Loucy (cell line): ENCODE results near the gene ARHGAP45.

Experiments
- H2AFZ ChIP-seq: fragments of 200-600 bp; sonication (generic); 2 replicates; pipeline ENCODE4 v1.6.0; 2016; ENCODE audit warnings: antibody characterized with exemption, mild to moderate bottlenecking, low read length, moderate library complexity
- H3F3A ChIP-seq: fragments of 200-600 bp; 2 replicates; pipeline ENCODE4 v1.6.0; 2016; ENCODE audit warnings: antibody characterized with exemption, low read depth, mild to moderate bottlenecking
- H3K27me3 ChIP-seq: fragments of 200-600 bp; sonication (generic); 2 replicates; pipeline ENCODE4 v1.6.1; 2014; ENCODE audit warnings: low read length, mild to moderate bottlenecking; ENCODE audit not compliant: insufficient read depth, poor library complexity, severe bottlenecking
- H3K36me3 ChIP-seq: fragments of 200-600 bp; sonication (generic); 2 replicates; pipeline ENCODE4 v1.6.1; 2016; ENCODE audit warnings: low read length; ENCODE audit not compliant: insufficient read depth
- H3K4me1 ChIP-seq: fragments of 200-600 bp; sonication (generic); 2 replicates; pipeline ENCODE4 v1.5.1; 2014; ENCODE audit warnings: low read length, mild to moderate bottlenecking; ENCODE audit not compliant: insufficient read depth, poor library complexity, severe bottlenecking
- H3K4me2 ChIP-seq: fragments of 200-600 bp; sonication (generic); 2 replicates; pipeline ENCODE4 v1.6.0; 2014; ENCODE audit warnings: antibody characterized with exemption, low read length, low read depth, mild to moderate bottlenecking; ENCODE audit not compliant: poor library complexity, severe bottlenecking
- H3K4me3 ChIP-seq: fragments of 200-600 bp; sonication (generic); 2 replicates; pipeline ENCODE4 v1.5.1; 2014; ENCODE audit warnings: low read length, mild to moderate bottlenecking, mixed read lengths; ENCODE audit not compliant: poor library complexity, severe bottlenecking
- H3K79me2 ChIP-seq: fragments of 200-600 bp; sonication (generic); 2 replicates; pipeline ENCODE4 v1.6.1; 2014; ENCODE audit warnings: low read length; ENCODE audit not compliant: insufficient read depth
- H3K9ac ChIP-seq: fragments of 200-600 bp; sonication (generic); 2 replicates; pipeline ENCODE4 v1.6.0; 2014; ENCODE audit warnings: mild to moderate bottlenecking, low read depth, low read length, moderate library complexity; ENCODE audit not compliant: poor library complexity, severe bottlenecking
- H3K9me2 ChIP-seq: fragments of 200-600 bp; sonication (generic); replicated peaks from 2 replicates; pipeline ENCODE4 v1.6.1; 2016; ENCODE audit warnings: low read depth, low read length, mixed read lengths
- H3K9me3 ChIP-seq: fragments of 200-600 bp; sonication (generic); 2 replicates; pipeline ENCODE4 v1.6.1; 2014; ENCODE audit warnings: mild to moderate bottlenecking, antibody characterized with exemption, low read length, low read depth; ENCODE audit not compliant: insufficient read depth
- H4K20me1 ChIP-seq: fragments of 200-600 bp; sonication (generic); 2 replicates; pipeline ENCODE4 v1.6.0; 2014; ENCODE audit warnings: antibody characterized with exemption, low read length, mild to moderate bottlenecking; ENCODE audit not compliant: insufficient read depth, poor library complexity, severe bottlenecking
- EZH2phosphoT487 ChIP-seq: fragments of 200-600 bp; IDR thresholded peaks from 2 replicates; pipeline ENCODE4 v1.6.1; 2018; ENCODE audit warnings: antibody characterized with exemption, mild to moderate bottlenecking, moderate library complexity, borderline replicate concordance
- TF ChIP-seq, protein P1 (sequence below): fragments of 200-600 bp; sonication (generic); conservative IDR thresholded peaks from 2 replicates; pipeline ENCODE4 v1.5.1; 2014; ENCODE audit warnings: mild to moderate bottlenecking, antibody characterized with exemption, low read length

ARHGAP45 gene

DNA sequence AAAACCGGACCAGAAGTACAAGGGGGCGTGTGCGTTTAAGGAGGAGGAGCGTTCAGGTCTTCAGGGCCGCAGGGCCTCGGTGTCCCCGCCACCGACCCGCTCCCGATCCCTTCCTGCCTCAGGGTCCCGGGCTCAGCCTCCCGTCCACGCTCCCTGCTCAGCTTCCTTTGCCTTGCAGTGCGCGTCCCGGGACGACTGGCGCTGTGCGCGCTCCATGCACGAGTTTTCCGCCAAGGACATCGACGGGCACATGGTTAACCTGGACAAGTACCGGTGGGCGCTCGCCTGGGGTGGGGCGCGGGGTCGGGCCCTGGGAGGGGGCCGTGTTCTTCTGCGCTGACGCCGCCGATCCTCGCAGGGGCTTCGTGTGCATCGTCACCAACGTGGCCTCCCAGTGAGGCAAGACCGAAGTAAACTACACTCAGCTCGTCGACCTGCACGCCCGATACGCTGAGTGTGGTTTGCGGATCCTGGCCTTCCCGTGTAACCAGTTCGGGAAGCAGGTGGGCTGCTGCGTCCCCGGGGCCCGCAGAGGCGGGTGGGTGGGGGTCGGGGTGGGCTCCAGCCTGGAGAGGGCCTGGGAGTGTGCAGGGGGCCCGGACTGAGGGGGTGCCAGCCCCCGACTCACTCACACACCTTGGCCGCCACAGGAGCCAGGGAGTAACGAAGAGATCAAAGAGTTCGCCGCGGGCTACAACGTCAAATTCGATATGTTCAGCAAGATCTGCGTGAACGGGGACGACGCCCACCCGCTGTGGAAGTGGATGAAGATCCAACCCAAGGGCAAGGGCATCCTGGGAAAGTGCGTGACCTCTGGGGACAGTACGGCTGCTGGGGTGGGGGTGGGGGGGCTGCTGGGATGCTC, 38.3 kb downstream of the ARHGAP45 start:
- peaks cover 20% of the 10 kb centered on the region for H3K4me1 ChIP-seq
- H2AFZ ChIP-seq, result no peak overlapping the region
- H3K27me3 ChIP-seq, result no peaks in the 10 kb centered on the region
- peak overlapping the region; percentile 98 for H3K4me2 ChIP-seq
- H3K9me3 ChIP-seq, result no peaks in the 10 kb centered on the region
- peak overlapping the region; percentile 90 for H3K9ac ChIP-seq
- no peaks in the 10 kb centered on the region for H3K9me2 ChIP-seq
- peak overlapping the region; percentile 82 for H3K4me3 ChIP-seq
- H3K36me3 ChIP-seq, result peaks cover 10% of the 10 kb centered on the region; the same call in 1 of the 2 replicates
- TF ChIP-seq EZH2phosphoT487, result no peak
- TF ChIP-seq, protein P1, sequence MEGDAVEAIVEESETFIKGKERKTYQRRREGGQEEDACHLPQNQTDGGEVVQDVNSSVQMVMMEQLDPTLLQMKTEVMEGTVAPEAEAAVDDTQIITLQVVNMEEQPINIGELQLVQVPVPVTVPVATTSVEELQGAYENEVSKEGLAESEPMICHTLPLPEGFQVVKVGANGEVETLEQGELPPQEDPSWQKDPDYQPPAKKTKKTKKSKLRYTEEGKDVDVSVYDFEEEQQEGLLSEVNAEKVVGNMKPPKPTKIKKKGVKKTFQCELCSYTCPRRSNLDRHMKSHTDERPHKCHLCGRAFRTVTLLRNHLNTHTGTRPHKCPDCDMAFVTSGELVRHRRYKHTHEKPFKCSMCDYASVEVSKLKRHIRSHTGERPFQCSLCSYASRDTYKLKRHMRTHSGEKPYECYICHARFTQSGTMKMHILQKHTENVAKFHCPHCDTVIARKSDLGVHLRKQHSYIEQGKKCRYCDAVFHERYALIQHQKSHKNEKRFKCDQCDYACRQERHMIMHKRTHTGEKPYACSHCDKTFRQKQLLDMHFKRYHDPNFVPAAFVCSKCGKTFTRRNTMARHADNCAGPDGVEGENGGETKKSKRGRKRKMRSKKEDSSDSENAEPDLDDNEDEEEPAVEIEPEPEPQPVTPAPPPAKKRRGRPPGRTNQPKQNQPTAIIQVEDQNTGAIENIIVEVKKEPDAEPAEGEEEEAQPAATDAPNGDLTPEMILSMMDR, result no peak
- H3F3A ChIP-seq, result no peaks in the 10 kb centered on the region
- peaks cover 21% of the 10 kb centered on the region for H4K20me1 ChIP-seq
- peaks cover 21% of the 10 kb centered on the region for H3K79me2 ChIP-seq

- Histone ChIP-seq H3K4me3 (peak overlapping the region; percentile 82), H3K79me2 (peaks cover 21% of the 10 kb centered on the region), H3K9me3 (no peaks in the 10 kb centered on the region), H3K27me3 (no peaks in the 10 kb centered on the region), H3K9me2 (no peaks in the 10 kb centered on the region), H3K4me1 (peaks cover 20% of the 10 kb centered on the region), H3K36me3 (peaks cover 10% of the 10 kb centered on the region; the same call in 1 of the 2 replicates), H3K4me2 (peak overlapping the region; percentile 98), H3F3A (no peaks in the 10 kb centered on the region), H3K9ac (peak overlapping the region; percentile 90), H2AFZ (no peak overlapping the region), H4K20me1 (peaks cover 21% of the 10 kb centered on the region)
- TF ChIP-seq EZH2phosphoT487, result no peak
- TF ChIP-seq, protein P1, result no peak
Observed at GRCh38 chr19:1105873-1106840, 39.2 kb downstream of the ARHGAP45 start.

DNA sequence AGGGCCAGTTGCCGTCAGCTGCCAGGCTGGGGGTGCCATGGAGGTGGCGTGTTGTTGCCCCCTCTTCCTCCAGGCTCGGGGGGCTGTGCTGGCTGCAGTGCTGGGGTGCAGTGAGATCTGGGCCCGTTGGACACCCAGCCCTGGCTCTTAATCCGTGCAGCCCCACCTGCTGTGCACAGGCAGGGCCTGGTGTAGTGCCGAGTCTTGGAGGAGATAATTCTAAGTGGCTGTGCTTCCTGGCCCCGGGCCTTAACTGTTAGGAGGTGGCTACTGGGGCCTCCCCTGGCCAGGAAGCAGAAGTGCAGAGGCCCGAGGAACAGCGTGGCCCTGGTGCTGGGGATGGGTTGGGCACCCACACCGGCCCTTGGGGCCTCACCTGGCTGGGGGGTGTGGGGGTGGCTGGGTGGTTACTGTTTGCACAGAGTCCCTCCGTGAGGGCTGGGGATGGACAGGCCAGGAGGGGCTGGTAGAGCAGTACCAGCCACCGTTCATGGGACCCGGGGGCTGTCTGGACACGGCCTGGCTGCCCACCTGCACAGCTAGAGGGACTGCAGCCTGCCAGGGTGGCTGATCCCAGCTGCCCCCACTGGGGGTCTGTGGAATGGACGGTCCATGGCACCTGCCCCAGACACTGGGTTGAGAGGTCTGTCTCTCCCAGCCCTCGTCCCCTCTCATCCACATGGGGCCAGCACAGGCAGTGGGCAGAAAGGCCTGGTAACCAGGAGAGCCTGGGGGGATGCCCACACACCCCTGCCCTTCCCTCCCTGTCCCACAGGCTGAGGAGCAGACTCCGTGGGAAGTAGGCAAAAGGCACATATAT, 40.1 kb downstream of the ARHGAP45 start:
- Histone ChIP-seq H3K36me3 (peaks cover 10% of the 10 kb centered on the region; the same call in 1 of the 2 replicates), H3K27me3 (no peaks in the 10 kb centered on the region), H3K9me2 (no peaks in the 10 kb centered on the region), H3K4me2 (no peak overlapping the region), H2AFZ (no peak overlapping the region), H3K79me2 (peaks cover 21% of the 10 kb centered on the region), H3K9me3 (no peaks in the 10 kb centered on the region), H3K9ac (no peak overlapping the region), H3K4me1 (peaks cover 12% of the 10 kb centered on the region), H3F3A (no peaks in the 10 kb centered on the region), H3K4me3 (no peak overlapping the region), H4K20me1 (peaks cover 21% of the 10 kb centered on the region)
- TF ChIP-seq EZH2phosphoT487, result no peak
- TF ChIP-seq, protein P1, result no peak
